Calu3 (cell line): ENCODE data around the gene ARHGEF3. TPM values are rescaled to one million over a fixed set of nuclear protein-coding genes. Genes with fewer than 3 reads are reported as not detected.

Source experiments
- BruUV-seq: library from RNA; stranded (reverse); fragments of 400-500 nt; replicated peaks from 2 replicates; lab custom pipeline; 2021; lab: Mats Ljungman, UMichigan
- CTCF ChIA-PET: fragments of 300-600 bp; sonication (Branson Sonifier 250); formaldehyde crosslinking; loops from one replicate; lab custom pipeline; 2022; ENCODE audit warnings: antibody characterized with exemption; lab: Charles Lee
- DNase-seq: peaks from one replicate; pipeline ENCODE4 v3.0.0; 2022
- H3K27ac Mint-ChIP-seq: one replicate; pipeline ENCODE4 v1.8.0; 2022; ENCODE audit warnings: mixed read lengths; ENCODE audit not compliant: unreplicated experiment
- H3K27me3 Mint-ChIP-seq: one replicate; pipeline ENCODE4 v1.8.0; 2022; ENCODE audit warnings: mixed read lengths; ENCODE audit not compliant: unreplicated experiment
- H3K36me3 Mint-ChIP-seq: one replicate; pipeline ENCODE4 v1.8.0; 2022; ENCODE audit warnings: mild to moderate bottlenecking, moderate library complexity, mixed read lengths; ENCODE audit not compliant: insufficient read depth, unreplicated experiment
- H3K4me1 Mint-ChIP-seq: one replicate; pipeline ENCODE4 v1.8.0; 2022; ENCODE audit warnings: mild to moderate bottlenecking, low read depth, mixed read lengths; ENCODE audit not compliant: unreplicated experiment
- H3K4me3 Mint-ChIP-seq: one replicate; pipeline ENCODE4 v1.8.0; 2022; ENCODE audit warnings: mild to moderate bottlenecking, low read depth, moderate library complexity, mixed read lengths; ENCODE audit not compliant: unreplicated experiment
- H3K9me3 Mint-ChIP-seq: one replicate; pipeline ENCODE4 v1.8.0; 2022; ENCODE audit warnings: low read depth, mixed read lengths; ENCODE audit not compliant: unreplicated experiment
- CTCF ChIP-seq: fragments of 200-600 bp; IDR thresholded peaks from one replicate; pipeline ENCODE4 v1.8.0; 2022; ENCODE audit warnings: antibody characterized with exemption; ENCODE audit not compliant: unreplicated experiment
- intact Hi-C: fragments of 100-400 bp; cut with micrococcal nuclease; formaldehyde crosslinking; loops from one replicate; pipeline ENCODE4 v1.10.0; 2022; ENCODE audit not compliant: unreplicated experiment
- total RNA-seq: library from RNA; stranded (reverse); gene quantifications from 2 replicates; pipeline ENCODE4 v1.2.3, GENCODE V29; 2022

ARHGEF3 gene
- total RNA-seq, 1 experiment from 2014 or later, result 21.8 TPM

- Mint-ChIP-seq H3K4me1 (no peaks in the 10 kb centered on the region), H3K27ac (no peak overlapping the region), H3K4me3 (no peak overlapping the region), H3K27me3 (no peaks in the 10 kb centered on the region), H3K9me3 (no peaks in the 10 kb centered on the region), H3K36me3 (no peaks in the 10 kb centered on the region)
- TF ChIP-seq CTCF, result no peak
- DNase-seq, result no peak
- CTCF ChIA-PET, result no interaction called here
- BruUV-seq, result no TSS peak
- intact Hi-C loops, result loop anchor here (2.0 kb wide), 1 partner anchor 26 kb away; no protein-coding TSS in a partner anchor
These were observed 42.8 kb upstream of the ARHGEF3 start for GRCh38 chr3:56844536-56844935.

DNA sequence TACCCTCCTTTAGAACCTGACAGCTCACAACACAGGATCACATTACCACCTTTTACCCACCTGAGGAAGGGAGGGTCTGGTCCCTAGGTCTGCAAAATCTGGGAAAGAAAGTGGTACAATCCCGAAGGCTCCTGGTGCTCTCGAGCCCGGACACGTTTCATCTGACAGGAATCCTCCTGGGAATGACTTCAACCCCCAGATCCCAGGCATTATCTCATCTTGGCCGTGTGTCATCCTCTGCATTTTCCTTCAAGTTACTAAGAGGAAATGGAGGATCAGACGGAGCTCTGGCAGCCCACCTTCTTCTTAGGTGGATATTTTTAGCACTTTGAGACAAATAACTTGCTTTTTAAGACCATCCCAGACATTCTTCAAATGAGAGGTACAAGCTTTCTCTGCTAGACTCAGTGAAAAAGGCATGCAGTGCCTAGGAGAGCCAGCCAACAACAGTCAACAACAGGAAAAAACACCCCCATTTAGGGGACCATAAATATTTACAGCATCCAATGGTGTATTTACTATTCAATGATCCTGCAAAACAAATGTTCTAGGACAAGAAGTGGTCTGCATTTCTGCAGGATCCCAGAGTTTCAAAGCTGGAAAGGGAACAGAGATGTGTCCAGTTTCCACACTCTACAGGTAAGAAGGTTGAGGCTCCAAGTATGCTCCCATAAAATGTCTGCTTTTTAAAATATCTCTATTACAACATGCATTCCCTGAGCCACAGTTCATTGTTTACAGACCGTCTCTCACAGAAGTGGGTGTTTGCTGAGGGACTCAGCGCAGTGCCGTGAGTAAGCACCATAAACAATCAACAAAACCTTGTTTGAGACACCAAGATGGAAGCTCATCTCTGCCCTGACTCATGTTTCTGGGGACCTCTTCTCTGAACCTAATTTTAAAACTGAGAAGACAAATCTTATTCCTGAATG, 38.3 kb upstream of the ARHGEF3 start:
- DNase-seq, result no peak
- intact Hi-C loops, result no loop called here
- no peaks in the 10 kb centered on the region for H3K27me3 Mint-ChIP-seq
- no peak for TF ChIP-seq CTCF
- CTCF ChIA-PET, result interaction anchor here (0.6 kb wide), 1 partner anchor 674 kb away, joined by 3 read pairs; no protein-coding TSS in a partner anchor
- H3K36me3 Mint-ChIP-seq, result no peaks in the 10 kb centered on the region
- H3K4me3 Mint-ChIP-seq, result no peak overlapping the region
- BruUV-seq, result no TSS peak
- H3K27ac Mint-ChIP-seq, result no peak overlapping the region
- peaks cover 16% of the 10 kb centered on the region for H3K4me1 Mint-ChIP-seq
- H3K9me3 Mint-ChIP-seq, result no peaks in the 10 kb centered on the region

GRCh38 chr3:56838448-56838847, 36.7 kb upstream of the ARHGEF3 start:
- DNase-seq, result no peak
- peaks cover 16% of the 10 kb centered on the region for H3K4me1 Mint-ChIP-seq
- BruUV-seq, result no TSS peak
- no peak for TF ChIP-seq CTCF
- H3K27ac Mint-ChIP-seq, result no peak overlapping the region
- no peaks in the 10 kb centered on the region for H3K9me3 Mint-ChIP-seq
- CTCF ChIA-PET, result no interaction called here
- intact Hi-C loops, result no loop called here
- no peak overlapping the region for H3K4me3 Mint-ChIP-seq
- no peaks in the 10 kb centered on the region for H3K36me3 Mint-ChIP-seq
- no peaks in the 10 kb centered on the region for H3K27me3 Mint-ChIP-seq

DNA sequence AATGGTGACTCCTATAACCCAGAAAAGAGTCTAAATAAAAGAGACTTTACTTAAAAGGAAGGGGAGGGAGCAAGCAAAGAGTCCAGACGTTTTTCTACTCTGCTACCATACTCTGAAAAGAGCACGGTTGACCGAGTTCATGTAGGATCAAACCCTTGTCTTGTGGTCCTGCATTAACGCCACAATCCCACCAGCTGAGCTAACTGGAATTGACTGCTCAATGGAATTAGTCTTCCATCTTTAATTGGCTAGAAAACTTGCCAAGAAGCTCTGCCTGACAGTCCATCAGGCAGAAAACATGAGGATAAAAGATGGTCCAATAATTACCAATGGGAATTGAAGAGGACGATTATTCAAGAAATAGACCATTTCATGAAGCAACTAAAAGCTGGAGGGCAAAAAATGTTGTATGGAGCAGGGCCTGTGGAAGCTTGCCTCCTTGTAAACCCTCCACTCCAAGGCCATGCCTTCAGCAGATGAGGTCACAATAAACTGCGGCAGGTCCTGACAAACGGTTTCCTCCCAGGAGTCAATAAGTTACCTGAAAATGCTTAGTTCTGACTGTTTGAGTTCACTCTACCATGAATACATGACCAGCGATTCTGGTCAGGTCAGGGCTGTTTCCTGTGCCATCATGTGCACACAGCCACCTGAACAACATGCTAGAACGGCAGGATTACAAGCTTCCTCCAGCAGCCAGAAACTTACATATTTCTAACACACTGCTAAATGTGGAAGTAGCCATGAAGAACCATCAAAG, 35.6 kb upstream of the ARHGEF3 start:
- peaks cover 16% of the 10 kb centered on the region for H3K4me1 Mint-ChIP-seq
- H3K36me3 Mint-ChIP-seq, result no peaks in the 10 kb centered on the region

More for the DNA sequence above, 35.6 kb upstream of the ARHGEF3 start:
- H3K4me3 Mint-ChIP-seq, result no peak overlapping the region
- CTCF ChIA-PET, result no interaction called here
- H3K9me3 Mint-ChIP-seq, result no peaks in the 10 kb centered on the region
- no TSS peak for BruUV-seq
- H3K27ac Mint-ChIP-seq, result no peak overlapping the region
- DNase-seq, result no peak
- intact Hi-C loops, result no loop called here
- no peaks in the 10 kb centered on the region for H3K27me3 Mint-ChIP-seq
- TF ChIP-seq CTCF, result no peak
